Measurements from ENCODE around the gene CDH22.

Gene CDH22

GRCh38 chr20:46179862-46180261, 128.4 kb downstream of the CDH22 start:
- H3K36me3 ChIP-seq (ENCODE audit: control insufficient read depth, insufficient read depth, low read length), result no peaks in the 10 kb centered on the region
- peaks cover 11% of the 10 kb centered on the region for H3K27me3 ChIP-seq (ENCODE audit: control insufficient read depth, insufficient read depth, low read length)

DNA sequence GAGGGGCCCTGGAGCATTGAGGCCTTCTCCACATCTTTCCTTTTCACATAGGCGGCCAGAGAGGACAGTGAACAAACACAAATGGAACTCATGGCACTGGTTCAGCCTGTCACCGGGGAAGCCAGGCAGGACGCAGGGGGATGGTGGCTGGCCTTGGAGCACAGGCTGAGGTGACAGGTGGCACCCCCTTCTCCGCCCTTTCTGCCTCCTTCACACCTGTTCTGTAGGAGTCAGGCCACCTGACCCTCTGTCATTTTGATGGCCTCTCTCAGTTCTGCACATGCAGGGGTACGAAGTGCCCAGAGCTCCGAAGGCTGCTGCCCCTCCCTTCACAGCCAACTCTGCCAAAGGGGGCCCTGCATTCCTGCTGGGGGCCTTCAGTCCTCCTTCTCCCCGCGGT, 129.4 kb downstream of the CDH22 start:
- Histone ChIP-seq H3K9me3 (ENCODE audit: control insufficient read depth, low read length) (no peaks in the 10 kb centered on the region), H3K4me1 (ENCODE audit: control insufficient read depth, insufficient read depth, low read length) (no peaks in the 10 kb centered on the region), H3K36me3 (ENCODE audit: control insufficient read depth, insufficient read depth, low read length) (no peaks in the 10 kb centered on the region), H3K9ac (ENCODE audit: low read length) (no peak overlapping the region), H3K27me3 (ENCODE audit: control insufficient read depth, insufficient read depth, low read length) (peaks cover 18% of the 10 kb centered on the region), H3K4me3 (ENCODE audit: low read length) (no peak overlapping the region)

More at GRCh38 chr20:46179862-46180261, 128.4 kb downstream of the CDH22 start:
- Histone ChIP-seq H3K9me3 (ENCODE audit: control insufficient read depth, low read length) (no peaks in the 10 kb centered on the region), H3K4me3 (ENCODE audit: low read length) (no peak overlapping the region), H3K4me1 (ENCODE audit: control insufficient read depth, insufficient read depth, low read length) (no peaks in the 10 kb centered on the region), H3K9ac (ENCODE audit: low read length) (no peak overlapping the region)

DNA sequence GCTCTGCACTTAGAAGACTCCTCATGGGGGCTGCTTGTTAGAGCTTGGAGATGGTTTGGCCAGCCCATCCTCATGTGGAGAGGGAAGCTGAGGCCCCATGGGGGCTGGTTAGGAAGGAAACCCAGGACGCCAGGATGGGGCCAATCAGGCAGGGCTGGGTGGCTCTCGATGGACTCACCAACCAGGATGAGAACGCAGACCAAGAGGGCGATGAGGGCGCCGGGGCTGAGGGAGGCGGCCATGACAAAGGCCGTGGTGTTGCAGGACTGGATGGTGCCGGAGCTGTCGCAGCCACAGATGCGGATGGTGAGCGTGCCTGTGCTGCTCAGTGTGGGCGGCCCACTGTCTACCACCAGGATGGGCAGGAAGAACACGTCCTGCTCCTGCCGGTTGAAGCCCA, 130.5 kb downstream of the CDH22 start:
- Histone ChIP-seq H3K36me3 (ENCODE audit: control insufficient read depth, insufficient read depth, low read length) (no peaks in the 10 kb centered on the region), H3K27me3 (ENCODE audit: control insufficient read depth, insufficient read depth, low read length) (peaks cover 29% of the 10 kb centered on the region)

DNA sequence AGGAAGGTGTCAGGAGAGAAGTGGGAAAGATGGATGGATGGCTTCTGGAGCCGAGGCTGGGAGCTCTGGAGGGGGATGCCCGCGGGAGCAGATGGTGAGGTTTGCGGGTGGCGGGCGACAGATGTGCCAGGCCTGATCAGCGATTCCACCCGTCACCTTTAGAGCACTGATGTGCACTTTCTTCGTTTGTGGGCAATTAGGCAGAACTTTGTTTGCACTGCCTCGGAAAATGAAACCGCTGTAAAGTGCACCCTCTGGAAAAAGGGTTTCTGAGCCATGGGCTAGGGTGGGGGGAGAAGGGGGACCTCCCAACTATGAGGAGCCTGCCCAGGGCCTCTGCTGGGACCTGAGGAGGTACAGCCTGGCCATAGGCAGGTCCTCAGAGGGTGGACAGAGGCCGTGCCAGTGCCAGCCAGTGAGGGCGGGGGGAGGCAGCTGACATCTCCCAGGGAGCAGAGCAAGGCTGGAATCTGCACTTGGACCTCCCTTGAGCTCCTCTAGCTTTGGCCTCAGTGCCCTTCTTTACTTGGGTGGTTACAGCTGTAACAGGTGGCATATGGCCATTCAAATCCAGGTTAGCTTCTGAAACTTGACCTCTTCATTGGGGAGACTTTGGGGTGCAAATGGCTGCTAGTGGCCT, 131.4 kb downstream of the CDH22 start:
- H3K4me3 ChIP-seq (ENCODE audit: low read length), result no peak overlapping the region
- no peak overlapping the region for H3K9ac ChIP-seq (ENCODE audit: low read length)
- H3K27me3 ChIP-seq (ENCODE audit: control insufficient read depth, insufficient read depth, low read length), result peaks cover 32% of the 10 kb centered on the region
- no peaks in the 10 kb centered on the region for H3K36me3 ChIP-seq (ENCODE audit: control insufficient read depth, insufficient read depth, low read length)
- no peaks in the 10 kb centered on the region for H3K4me1 ChIP-seq (ENCODE audit: control insufficient read depth, insufficient read depth, low read length)
- H3K9me3 ChIP-seq (ENCODE audit: control insufficient read depth, low read length), result no peaks in the 10 kb centered on the region

More for the DNA sequence above, 130.5 kb downstream of the CDH22 start:
- Histone ChIP-seq H3K9me3 (ENCODE audit: control insufficient read depth, low read length) (no peaks in the 10 kb centered on the region), H3K4me3 (ENCODE audit: low read length) (no peak overlapping the region), H3K9ac (ENCODE audit: low read length) (no peak overlapping the region), H3K4me1 (ENCODE audit: control insufficient read depth, insufficient read depth, low read length) (no peaks in the 10 kb centered on the region)

DNA sequence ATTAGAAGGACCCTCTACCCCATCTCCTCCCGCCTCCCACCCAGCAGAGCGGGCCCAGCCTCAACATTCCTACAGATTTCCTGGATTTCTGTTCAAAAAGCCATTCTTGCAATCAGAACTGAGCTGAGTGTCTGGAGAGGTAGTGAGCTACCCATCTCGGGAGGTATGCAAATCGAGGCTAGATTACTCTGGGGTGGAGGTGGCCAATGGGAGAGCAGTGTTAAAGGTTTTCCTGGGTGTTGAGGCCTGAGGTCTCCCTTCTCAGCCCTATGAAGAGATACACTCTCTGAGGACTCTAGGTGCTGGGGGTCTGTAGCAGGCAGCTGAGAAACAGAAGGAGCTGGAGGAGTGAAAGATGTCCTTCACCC, 133.2 kb downstream of the CDH22 start:
- peaks cover 32% of the 10 kb centered on the region for H3K27me3 ChIP-seq (ENCODE audit: control insufficient read depth, insufficient read depth, low read length)

GRCh38 chr20:46174469-46175126, 133.7 kb downstream of the CDH22 start:
- Histone ChIP-seq H3K4me3 (ENCODE audit: low read length) (no peak overlapping the region), H3K9ac (ENCODE audit: low read length) (no peak overlapping the region), H3K27me3 (ENCODE audit: control insufficient read depth, insufficient read depth, low read length) (peaks cover 32% of the 10 kb centered on the region), H3K9me3 (ENCODE audit: control insufficient read depth, low read length) (no peaks in the 10 kb centered on the region), H3K4me1 (ENCODE audit: control insufficient read depth, insufficient read depth, low read length) (no peaks in the 10 kb centered on the region), H3K36me3 (ENCODE audit: control insufficient read depth, insufficient read depth, low read length) (no peaks in the 10 kb centered on the region)

More for the DNA sequence above, 133.2 kb downstream of the CDH22 start:
- Histone ChIP-seq H3K9me3 (ENCODE audit: control insufficient read depth, low read length) (no peaks in the 10 kb centered on the region), H3K4me3 (ENCODE audit: low read length) (no peak overlapping the region), H3K9ac (ENCODE audit: low read length) (no peak overlapping the region), H3K36me3 (ENCODE audit: control insufficient read depth, insufficient read depth, low read length) (no peaks in the 10 kb centered on the region), H3K4me1 (ENCODE audit: control insufficient read depth, insufficient read depth, low read length) (no peaks in the 10 kb centered on the region)

GRCh38 chr20:46173652-46174468, 134.4 kb downstream of the CDH22 start:
- Histone ChIP-seq H3K9ac (ENCODE audit: low read length) (no peak overlapping the region), H3K36me3 (ENCODE audit: control insufficient read depth, insufficient read depth, low read length) (no peaks in the 10 kb centered on the region), H3K4me1 (ENCODE audit: control insufficient read depth, insufficient read depth, low read length) (no peaks in the 10 kb centered on the region), H3K9me3 (ENCODE audit: control insufficient read depth, low read length) (no peaks in the 10 kb centered on the region), H3K27me3 (ENCODE audit: control insufficient read depth, insufficient read depth, low read length) (peaks cover 32% of the 10 kb centered on the region), H3K4me3 (ENCODE audit: low read length) (no peak overlapping the region)

DNA sequence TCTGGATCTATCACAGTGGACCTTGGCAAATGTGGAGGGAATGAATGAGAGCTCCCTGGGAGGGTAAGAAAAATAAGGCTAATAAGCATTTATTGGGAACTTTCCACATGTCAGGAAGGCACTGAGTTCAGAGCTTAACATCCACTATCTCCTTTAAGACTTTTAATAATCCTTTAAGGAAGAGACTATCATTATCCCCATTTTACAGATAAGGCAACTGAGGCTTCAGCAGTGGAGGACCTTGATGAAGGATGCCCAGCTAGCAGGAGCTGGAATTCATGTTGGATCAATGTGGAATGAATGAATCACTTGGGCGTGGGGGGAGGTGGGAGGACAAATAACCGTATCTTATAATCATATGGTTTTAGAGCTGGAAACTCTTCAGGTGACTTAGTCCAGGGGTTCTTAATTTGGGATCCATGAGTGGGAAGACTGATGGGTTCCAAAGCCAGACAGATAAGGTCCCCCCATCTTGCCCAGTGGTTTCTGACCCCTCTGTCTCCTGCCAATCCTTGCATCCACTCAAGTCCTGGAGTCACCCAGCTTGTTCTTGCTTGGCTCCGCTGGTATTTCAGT, 135.2 kb downstream of the CDH22 start:
- H3K4me1 ChIP-seq (ENCODE audit: control insufficient read depth, insufficient read depth, low read length), result no peaks in the 10 kb centered on the region
- no peaks in the 10 kb centered on the region for H3K36me3 ChIP-seq (ENCODE audit: control insufficient read depth, insufficient read depth, low read length)
- H3K4me3 ChIP-seq (ENCODE audit: low read length), result no peak overlapping the region
- H3K27me3 ChIP-seq (ENCODE audit: control insufficient read depth, insufficient read depth, low read length), result peaks cover 32% of the 10 kb centered on the region
- H3K9ac ChIP-seq (ENCODE audit: low read length), result no peak overlapping the region
- no peaks in the 10 kb centered on the region for H3K9me3 ChIP-seq (ENCODE audit: control insufficient read depth, low read length)

- Histone ChIP-seq H3K36me3 (ENCODE audit: control insufficient read depth, insufficient read depth, low read length) (no peaks in the 10 kb centered on the region), H3K9ac (ENCODE audit: low read length) (no peak overlapping the region), H3K4me1 (ENCODE audit: control insufficient read depth, insufficient read depth, low read length) (no peaks in the 10 kb centered on the region), H3K4me3 (ENCODE audit: low read length) (no peak overlapping the region), H3K27me3 (ENCODE audit: control insufficient read depth, insufficient read depth, low read length) (peaks cover 32% of the 10 kb centered on the region), H3K9me3 (ENCODE audit: control insufficient read depth, low read length) (no peaks in the 10 kb centered on the region)
These were observed 135.8 kb downstream of the CDH22 start for GRCh38 chr20:46172455-46172854.

- H3K27me3 ChIP-seq (ENCODE audit: control insufficient read depth, insufficient read depth, low read length), result peaks cover 32% of the 10 kb centered on the region
- no peaks in the 10 kb centered on the region for H3K36me3 ChIP-seq (ENCODE audit: control insufficient read depth, insufficient read depth, low read length)
- no peak overlapping the region for H3K9ac ChIP-seq (ENCODE audit: low read length)
- H3K9me3 ChIP-seq (ENCODE audit: control insufficient read depth, low read length), result no peaks in the 10 kb centered on the region
- H3K4me3 ChIP-seq (ENCODE audit: low read length), result no peak overlapping the region
- H3K4me1 ChIP-seq (ENCODE audit: control insufficient read depth, insufficient read depth, low read length), result no peaks in the 10 kb centered on the region
These were observed 136.4 kb downstream of the CDH22 start for GRCh38 chr20:46171909-46172308.

DNA sequence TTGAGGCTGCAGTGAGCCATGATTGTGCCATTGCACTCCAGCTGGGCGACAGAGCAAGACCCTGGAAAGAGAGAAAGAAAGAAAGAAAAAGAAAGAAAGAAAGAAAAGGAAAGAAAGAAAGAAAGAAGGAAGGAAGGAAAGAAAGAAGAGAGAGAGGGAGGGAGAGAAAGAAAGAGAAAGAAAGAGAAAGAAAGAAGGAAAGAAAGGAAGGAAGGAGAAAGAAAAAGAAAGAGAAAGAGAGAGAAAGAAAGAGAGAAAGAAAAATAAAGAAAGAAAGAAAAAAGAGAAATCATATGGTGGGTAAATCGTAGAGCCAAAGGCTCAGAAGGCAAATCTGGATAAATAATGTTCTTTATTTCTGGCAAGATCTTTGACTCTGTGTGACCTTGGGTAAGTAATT, 136.8 kb downstream of the CDH22 start:
- H3K4me1 ChIP-seq (ENCODE audit: control insufficient read depth, insufficient read depth, low read length), result no peaks in the 10 kb centered on the region
- no peaks in the 10 kb centered on the region for H3K9me3 ChIP-seq (ENCODE audit: control insufficient read depth, low read length)
- H3K36me3 ChIP-seq (ENCODE audit: control insufficient read depth, insufficient read depth, low read length), result no peaks in the 10 kb centered on the region
- H3K4me3 ChIP-seq (ENCODE audit: low read length), result no peak overlapping the region
- H3K27me3 ChIP-seq (ENCODE audit: control insufficient read depth, insufficient read depth, low read length), result peaks cover 32% of the 10 kb centered on the region
- H3K9ac ChIP-seq (ENCODE audit: low read length), result no peak overlapping the region
